Activated naive CD4-positive, alpha-beta T cell treated with Interleukin-2 at 50 U/mL for 16 hours (primary cell): Measurements from ENCODE around the gene FES.
"Not testable (repeated sequence)": the region's sequence is repeated elsewhere in the genome, so short reads cannot be mapped to it uniquely, and the experiment has no call there.

Experiments used
- DNase-seq: peaks from one replicate; pipeline ENCODE4 v3.0.0-alpha.2; 2020

The FES gene

GRCh38 chr15:90862487-90862886 is 21.8 kb upstream of the FES start:
- no peak for DNase-seq

- no peak for DNase-seq
These were observed 21.1 kb upstream of the FES start for GRCh38 chr15:90862964-90863778.

GRCh38 chr15:90863987-90864386 is 20.3 kb upstream of the FES start:
- no peak for DNase-seq

GRCh38 chr15:90864507-90864906 is 19.8 kb upstream of the FES start:
- no peak for DNase-seq

DNA sequence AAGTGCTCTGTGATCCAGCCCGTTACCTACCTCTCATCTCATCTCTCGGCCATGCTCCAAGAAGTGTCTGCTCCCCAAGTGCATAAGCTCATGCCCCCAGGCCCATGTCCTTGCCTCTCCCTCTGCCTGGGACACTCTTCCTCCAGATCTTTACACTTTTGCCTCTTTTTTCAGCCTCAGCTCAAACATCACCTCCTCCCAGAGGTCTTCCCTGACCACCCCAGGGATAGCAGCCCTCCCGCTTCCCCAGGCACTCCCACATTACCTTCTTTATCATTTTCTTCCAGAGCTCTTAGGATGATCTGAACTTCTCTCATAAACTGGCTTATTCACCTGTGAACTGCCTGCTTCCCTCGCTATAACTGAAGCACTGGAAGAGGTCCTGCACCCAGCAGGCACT is 18.6 kb upstream of the FES start:
- no peak for DNase-seq

DNA sequence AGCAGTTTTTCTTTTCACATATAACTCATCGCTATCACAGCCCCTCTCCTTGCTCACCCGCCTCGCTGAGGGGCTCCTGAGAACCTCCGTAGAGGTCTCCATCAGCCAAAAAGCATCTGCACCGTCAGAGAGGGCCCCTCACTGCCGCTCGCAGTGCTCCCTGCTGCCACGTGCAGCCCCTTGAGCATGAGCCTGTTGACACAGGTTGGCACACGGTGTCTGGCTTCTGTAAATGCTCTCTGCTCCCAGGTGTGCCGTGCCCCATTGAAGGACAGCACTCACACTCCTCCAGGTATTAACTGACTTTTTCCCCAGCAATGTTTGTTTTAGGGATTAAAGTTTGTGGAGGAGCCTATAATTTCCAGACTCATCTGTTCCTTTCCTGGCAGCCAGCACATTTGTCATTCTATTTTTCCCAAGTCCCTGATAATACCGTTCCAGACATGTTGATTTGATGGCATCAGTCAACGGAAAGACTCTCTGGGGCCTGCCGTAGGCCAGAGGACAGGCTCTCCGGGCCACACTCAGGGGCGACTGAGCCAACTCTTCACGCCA is 18.1 kb upstream of the FES start:
- no peak for DNase-seq

- DNase-seq = no peak
These were observed 17.5 kb upstream of the FES start for GRCh38 chr15:90866800-90867199.

DNA sequence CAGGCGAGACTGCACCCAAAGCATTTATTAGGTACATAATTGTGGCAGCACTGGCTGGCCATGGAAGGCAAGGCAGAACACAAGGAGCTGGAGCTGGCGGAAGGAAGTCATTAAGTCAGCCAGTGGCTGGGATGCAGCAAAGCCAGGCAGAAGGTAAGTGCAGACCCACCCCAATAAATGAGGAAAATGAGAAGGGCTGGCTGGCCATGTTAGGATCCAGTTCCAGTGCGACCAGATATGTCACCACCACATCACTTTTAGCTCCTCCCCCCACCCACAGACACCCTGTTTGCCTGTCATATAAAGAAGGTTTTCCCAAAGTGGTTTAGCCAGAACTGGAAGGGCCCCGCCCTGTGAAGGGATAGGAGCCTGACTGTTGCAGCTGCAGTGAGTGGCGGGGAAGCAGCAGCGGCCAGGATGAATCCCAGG is 16.0 kb upstream of the FES start, which contains the start of gene FURIN:
Gene FURIN, plus strand, starts transcription at position 328 of the 429 bp plus-strand sequence. CDS start 7,153 bp downstream, outside the sequence.
- no peak for DNase-seq

DNA sequence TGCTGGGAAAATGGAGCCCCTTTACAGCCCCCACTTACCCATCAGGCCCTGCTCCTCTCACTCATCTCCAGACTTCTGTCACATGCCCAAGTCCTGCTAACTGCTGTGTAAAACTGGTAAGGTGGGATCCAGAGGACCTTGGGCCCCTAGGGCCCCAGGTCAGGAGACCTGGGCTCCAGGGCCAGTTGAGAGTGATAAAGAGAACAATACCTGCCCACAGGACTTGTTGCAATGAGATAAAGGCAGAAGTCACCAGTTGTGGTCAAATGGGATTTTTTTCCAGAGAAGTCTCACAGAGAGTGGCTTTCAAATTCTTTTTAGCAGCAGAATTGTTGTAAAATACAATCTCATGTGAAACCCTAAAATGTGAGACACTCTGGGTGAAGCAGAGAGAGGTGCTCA is 15.2 kb upstream of the FES start:
- DNase-seq = no peak

DNA sequence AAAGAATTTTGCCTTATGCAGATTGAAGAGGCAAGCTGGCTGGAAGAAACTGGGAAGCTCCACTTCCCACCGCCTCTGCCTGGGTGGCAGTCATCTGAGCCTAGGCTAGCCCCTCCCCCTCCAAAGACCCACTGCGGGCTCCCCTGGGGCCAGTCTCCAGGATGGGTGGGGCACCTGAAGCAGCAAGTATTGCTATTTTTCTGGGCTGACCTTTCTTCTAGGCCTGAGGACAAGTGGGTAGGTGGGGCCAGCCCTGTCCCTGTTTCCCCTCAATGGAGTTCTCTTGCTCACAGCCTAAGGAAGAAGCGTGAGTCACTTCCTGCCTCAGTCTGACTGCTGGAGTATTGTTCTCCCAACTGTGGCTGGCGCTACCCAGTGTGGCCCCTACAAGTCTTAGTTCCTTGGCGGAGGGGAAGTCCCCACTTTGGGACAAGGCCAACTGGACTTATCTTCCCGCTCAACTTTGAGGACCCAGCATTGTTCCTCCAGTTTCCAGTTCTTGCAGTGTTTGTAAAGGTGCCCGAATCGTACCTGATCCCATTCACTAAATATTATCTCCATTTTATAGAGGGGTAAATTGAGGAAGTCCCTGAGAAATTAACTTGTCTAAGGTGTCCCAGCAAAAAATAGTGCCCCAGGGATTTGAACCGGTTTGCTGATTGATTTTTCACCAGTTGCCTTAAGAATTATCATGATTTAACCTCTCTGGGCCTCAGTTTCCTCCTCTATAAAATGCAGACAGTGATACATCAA is 14.5 kb upstream of the FES start:
- DNase-seq = peak; percentile 41

DNA sequence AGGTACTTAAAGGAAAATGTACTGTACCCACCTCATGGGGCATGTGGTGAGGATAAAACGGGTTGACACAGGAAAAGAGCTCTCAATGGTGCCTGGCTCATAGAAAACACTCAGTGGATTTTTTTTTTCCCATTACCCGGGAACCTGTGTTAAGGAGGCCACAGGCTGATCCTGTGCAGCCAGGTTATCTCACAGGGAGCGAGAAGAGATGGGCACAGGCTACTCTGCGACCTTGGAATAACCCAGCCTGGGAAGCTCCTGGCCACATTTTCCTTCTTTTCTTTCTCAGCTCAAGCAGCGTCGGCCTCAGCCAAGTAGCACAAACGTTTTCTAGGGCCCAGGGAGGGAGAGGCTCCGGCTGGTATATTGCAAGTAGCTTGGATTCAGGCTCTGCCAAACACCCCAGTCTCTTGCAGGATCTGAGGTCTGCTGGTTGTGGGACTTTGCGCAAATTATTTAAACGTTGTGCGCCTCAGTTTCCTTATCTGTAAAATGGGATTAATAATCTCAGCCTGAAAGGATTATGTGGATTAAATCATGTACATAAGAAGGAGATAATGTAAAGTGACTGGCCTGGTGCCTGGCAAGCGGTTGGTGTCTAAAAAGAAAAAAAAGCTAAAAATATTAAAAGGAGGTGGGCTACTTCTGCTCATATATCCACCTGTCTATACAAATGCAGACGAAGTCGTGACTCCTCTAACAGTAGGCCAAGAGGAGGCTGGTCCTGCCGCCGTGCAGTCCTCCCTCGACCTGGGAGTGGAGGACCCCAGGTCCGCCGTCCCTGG is 13.8 kb upstream of the FES start:
- no peak for DNase-seq

GRCh38 chr15:90871139-90871715 is 13.1 kb upstream of the FES start:
- DNase-seq = peak; percentile 30

DNA sequence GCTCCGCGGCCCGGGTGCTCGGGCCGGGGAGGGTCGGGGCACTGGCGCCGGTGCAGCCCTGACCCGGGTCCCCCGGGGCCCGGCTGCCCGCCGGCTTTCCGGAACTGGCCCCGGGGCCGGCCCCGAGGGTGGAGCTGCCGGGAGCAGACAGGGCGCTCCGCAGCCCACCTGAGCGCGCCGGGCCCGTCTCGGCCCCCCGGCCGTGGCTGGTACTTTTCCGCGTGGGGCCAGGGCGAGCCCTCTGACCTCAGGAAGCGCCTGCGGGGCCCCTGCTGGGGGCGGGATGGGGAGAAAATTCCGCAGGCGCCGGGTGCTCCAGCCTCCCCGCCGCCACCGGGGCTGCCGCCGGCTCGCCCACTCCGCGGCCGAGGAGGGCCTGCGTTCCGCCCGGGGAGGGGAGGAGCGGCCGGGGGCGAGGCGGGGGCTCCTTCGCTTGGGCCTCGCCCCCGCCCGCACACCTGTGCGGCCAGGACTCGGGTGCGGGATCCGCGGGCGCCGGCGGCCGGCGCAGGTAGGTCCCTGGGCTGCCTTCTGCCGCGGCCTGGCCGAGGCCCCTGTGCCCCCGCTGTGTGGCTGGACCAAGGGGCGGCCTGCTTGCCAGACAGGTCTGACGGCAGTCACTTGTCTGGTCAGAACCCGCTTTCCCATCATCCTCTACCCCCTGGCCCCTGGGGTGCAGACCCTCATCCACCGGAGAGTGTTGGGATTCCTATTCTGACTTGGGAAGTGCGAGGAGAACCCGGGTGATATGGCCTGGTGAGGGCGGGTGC is 12.4 kb upstream of the FES start:
- peak; percentile 39 for DNase-seq

GRCh38 chr15:90872486-90873184 is 11.7 kb upstream of the FES start:
- peak; percentile 73 for DNase-seq

DNA sequence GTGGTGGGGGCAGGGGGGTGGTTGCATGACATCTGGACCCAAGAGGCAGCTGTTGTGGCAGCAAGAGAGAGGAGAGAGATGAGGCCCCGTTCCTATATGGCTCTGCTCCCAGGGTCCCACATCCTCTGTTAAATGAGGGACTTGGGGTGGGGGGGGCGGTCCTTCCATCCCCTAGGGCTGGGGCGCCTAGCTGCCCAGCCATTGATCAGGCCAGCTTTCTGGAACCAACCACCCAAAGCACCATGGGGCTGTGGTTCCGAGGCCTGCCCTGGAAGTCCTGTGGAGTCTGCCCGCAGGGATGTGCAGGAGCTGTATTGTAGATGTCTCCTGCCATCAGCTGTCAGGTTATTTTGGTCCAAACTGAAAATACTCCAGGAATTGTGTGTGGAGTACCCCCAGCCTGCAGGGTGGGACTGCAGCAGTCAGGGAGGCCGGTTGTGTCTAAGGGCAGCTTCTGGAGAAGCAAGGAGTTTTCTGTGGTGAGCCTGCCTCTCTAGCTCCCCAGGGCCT is 10.8 kb upstream of the FES start:
- DNase-seq = no peak

DNA sequence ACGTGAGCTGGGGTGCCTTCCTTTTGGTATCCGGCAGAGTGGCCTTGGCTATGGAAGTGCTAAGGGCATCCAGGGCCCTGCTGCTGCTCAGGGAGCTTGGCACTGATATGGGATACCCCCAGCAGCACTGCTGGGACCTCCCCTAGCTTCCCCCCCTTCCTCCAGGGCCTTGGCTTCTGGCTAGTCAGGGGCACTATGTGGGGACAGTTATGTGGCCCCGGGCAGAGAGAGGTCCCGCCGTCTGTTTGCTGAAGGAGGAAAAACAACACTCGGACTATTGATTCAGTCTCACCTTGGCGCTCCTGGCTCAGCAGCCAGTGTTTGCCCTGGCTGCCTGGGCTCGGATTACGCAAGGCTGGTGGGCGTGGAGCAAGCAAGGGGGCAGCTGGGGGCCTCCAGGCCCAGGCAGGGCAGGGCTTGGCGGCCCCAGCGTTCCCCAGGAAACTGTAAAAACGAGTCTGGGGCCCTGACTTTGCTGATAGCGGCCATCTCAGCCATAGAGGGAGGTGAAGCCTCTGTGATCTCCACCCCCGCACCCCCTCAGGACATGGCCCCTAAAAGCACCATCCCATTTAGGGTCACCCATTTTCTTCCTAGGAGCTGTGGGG is 10.2 kb upstream of the FES start:
- no peak for DNase-seq

GRCh38 chr15:90874986-90875385 is 9.3 kb upstream of the FES start:
- DNase-seq = not testable (repeated sequence)

DNA sequence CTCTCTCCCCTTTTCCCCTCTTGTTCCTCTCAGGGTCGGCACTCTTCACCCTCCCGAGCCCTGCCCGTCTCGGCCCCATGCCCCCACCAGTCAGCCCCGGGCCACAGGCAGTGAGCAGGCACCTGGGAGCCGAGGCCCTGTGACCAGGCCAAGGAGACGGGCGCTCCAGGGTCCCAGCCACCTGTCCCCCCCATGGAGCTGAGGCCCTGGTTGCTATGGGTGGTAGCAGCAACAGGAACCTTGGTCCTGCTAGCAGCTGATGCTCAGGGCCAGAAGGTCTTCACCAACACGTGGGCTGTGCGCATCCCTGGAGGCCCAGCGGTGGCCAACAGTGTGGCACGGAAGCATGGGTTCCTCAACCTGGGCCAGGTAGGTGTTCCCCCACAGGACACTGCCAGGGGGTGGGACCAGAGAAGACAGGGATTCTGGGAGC is 8.7 kb upstream of the FES start:
- DNase-seq = no peak

DNA sequence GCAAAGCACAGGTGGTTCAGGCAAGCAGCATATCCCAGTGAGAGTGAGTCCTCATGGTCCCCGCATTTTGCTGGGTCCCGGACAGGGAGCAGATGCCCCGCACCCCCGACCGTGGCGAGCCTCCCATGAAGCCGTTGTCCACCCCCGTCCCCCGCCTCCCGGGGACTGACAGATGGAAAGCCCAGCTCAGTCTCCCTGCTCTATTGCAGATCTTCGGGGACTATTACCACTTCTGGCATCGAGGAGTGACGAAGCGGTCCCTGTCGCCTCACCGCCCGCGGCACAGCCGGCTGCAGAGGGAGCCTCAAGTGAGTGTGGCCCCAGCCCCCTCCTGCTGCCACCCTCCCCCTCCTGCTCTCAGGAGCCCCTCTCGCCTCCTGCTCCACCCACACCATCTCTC is 8.3 kb upstream of the FES start:
- no peak for DNase-seq

GRCh38 chr15:90876512-90877170 is 7.7 kb upstream of the FES start:
- no peak for DNase-seq
